Activated gamma-delta T cell treated with anti-CD3 and anti-CD28 coated beads, Interleukin-2, amount 50 U/mL, for 16 hours (primary cell): Measurements from ENCODE around the gene MAPKAPK2.
"Not testable (repeated sequence)": the region's sequence is repeated elsewhere in the genome, so short reads cannot be mapped to it uniquely, and the experiment has no call there.

Experiments
- DNase-seq: peaks from one replicate; pipeline ENCODE4 v3.0.0-alpha.2; 2020; ENCODE audit warnings: low read depth

Gene MAPKAPK2

GRCh38 chr1:206684478-206685333 lies at the start of gene MAPKAPK2:
Gene MAPKAPK2, plus strand, starts transcription at chr1:206684905. Its CDS starts 325 bp downstream, at chr1:206685230.
- peak; percentile 62 for DNase-seq

GRCh38 chr1:206635080-206635977 lies 49.4 kb upstream of the MAPKAPK2 start, which contains the start of gene DYRK3:
Gene DYRK3, plus strand, starts transcription at chr1:206635536. Its CDS starts 168 bp downstream, at chr1:206635704.
- peak; percentile 84 for DNase-seq

GRCh38 chr1:206635978-206636345 lies 48.7 kb upstream of the MAPKAPK2 start:
- no peak for DNase-seq

GRCh38 chr1:206636671-206637070 lies 48.0 kb upstream of the MAPKAPK2 start:
- no peak for DNase-seq

- no peak for DNase-seq
These were observed 47.1 kb upstream of the MAPKAPK2 start for GRCh38 chr1:206637605-206638004.

- DNase-seq, result not testable (repeated sequence)
These were observed 42.6 kb upstream of the MAPKAPK2 start for GRCh38 chr1:206642074-206642473.

- no peak for DNase-seq
These were observed 41.5 kb upstream of the MAPKAPK2 start for GRCh38 chr1:206643118-206643698.

- DNase-seq, result no peak
These were observed 38.2 kb upstream of the MAPKAPK2 start for GRCh38 chr1:206646504-206646903.

GRCh38 chr1:206647224-206647623 lies 37.5 kb upstream of the MAPKAPK2 start:
- no peak for DNase-seq

- no peak for DNase-seq
These were observed 35.3 kb upstream of the MAPKAPK2 start for GRCh38 chr1:206649261-206649921.

- DNase-seq, result no peak
These were observed 33.7 kb upstream of the MAPKAPK2 start for GRCh38 chr1:206651014-206651413.

- DNase-seq, result no peak
These were observed 32.5 kb upstream of the MAPKAPK2 start for GRCh38 chr1:206651958-206652890.

- DNase-seq, result no peak
These were observed 30.8 kb upstream of the MAPKAPK2 start for GRCh38 chr1:206653715-206654459.

- DNase-seq, result no peak
These were observed 29.9 kb upstream of the MAPKAPK2 start for GRCh38 chr1:206654828-206655227.

- DNase-seq, result no peak
These were observed 29.2 kb upstream of the MAPKAPK2 start for GRCh38 chr1:206655471-206655882.

GRCh38 chr1:206656936-206657335 lies 27.8 kb upstream of the MAPKAPK2 start:
- DNase-seq, result no peak

GRCh38 chr1:206657751-206658150 lies 27.0 kb upstream of the MAPKAPK2 start:
- DNase-seq, result no peak

GRCh38 chr1:206658264-206658980 lies 26.3 kb upstream of the MAPKAPK2 start:
- peak; percentile 20 for DNase-seq

GRCh38 chr1:206658981-206659273 lies 25.8 kb upstream of the MAPKAPK2 start:
- no peak for DNase-seq
